Measurements from ENCODE around the gene SDCBP2. TPM values are rescaled to one million over a fixed set of nuclear protein-coding genes. Genes with fewer than 3 reads are reported as not detected.
"Not testable (repeated sequence)": the region's sequence is repeated elsewhere in the genome, so short reads cannot be mapped to it uniquely, and the experiment has no call there.

SDCBP2 gene
- total RNA-seq, 4 donors from 2014 or later = 132 to 427 (median 300) TPM

GRCh38 chr20:1345756-1346093 lies 16.8 kb upstream of the SDCBP2 start:
- no peaks in the 10 kb centered on the region for H3K36me3 ChIP-seq
- peaks cover 4 to 11% of the 10 kb centered on the region in 2 donors for H3K9me3 ChIP-seq
- in situ Hi-C loops (cut with MboI; ENCODE audit: low pct_ligation_motif_present in 1 of 4, low pct_unique_long_range_greater_than_20kb in 1 of 4, low sequenced_read_pairs in 3 of 4) (no loop called here), intact Hi-C loops (cut with DNase I; ENCODE audit: low total_unique reads) (no loop called here)
- H3K4me3 ChIP-seq = no peak overlapping the region
- no peak for DNase-seq
- H3K27me3 ChIP-seq = no peaks in the 10 kb centered on the region
- TF ChIP-seq EP300 (IDR thresholded peaks at IDR 0.05; ENCODE audit: low read depth) (no peak), CTCF (IDR thresholded peaks at IDR 0.05) (no peak), POLR2AphosphoS5 (IDR thresholded peaks at IDR 0.05) (no peak), POLR2A (IDR thresholded peaks at IDR 0.05) (no peak)
- no peak overlapping the region for H3K27ac ChIP-seq
- 34% methylated on average over 1 of the region's 1 CpG; no CpG with 5 or more reads in 1 of the 2 donors for WGBS, 2 donors (ENCODE audit: low coverage in 1 of 2)
- H3K4me1 ChIP-seq = no peaks in the 10 kb centered on the region

- intact Hi-C loops (cut with DNase I; ENCODE audit: low total_unique reads) (no loop called here), in situ Hi-C loops (cut with MboI; ENCODE audit: low pct_ligation_motif_present in 1 of 4, low pct_unique_long_range_greater_than_20kb in 1 of 4, low sequenced_read_pairs in 3 of 4) (no loop called here)
- Histone ChIP-seq H3K9me3 (peaks cover 4 to 11% of the 10 kb centered on the region in 2 donors), H3K4me3 (no peak overlapping the region), H3K36me3 (no peaks in the 10 kb centered on the region), H3K27ac (no peak overlapping the region), H3K27me3 (no peaks in the 10 kb centered on the region), H3K4me1 (no peaks in the 10 kb centered on the region)
- 91 to 97% methylated on average over 3 to 4 of the region's 4 CpGs for WGBS, 2 donors (ENCODE audit: low coverage in 1 of 2)
- DNase-seq = no peak
- TF ChIP-seq POLR2AphosphoS5 (IDR thresholded peaks at IDR 0.05) (no peak), POLR2A (IDR thresholded peaks at IDR 0.05) (no peak), EP300 (IDR thresholded peaks at IDR 0.05; ENCODE audit: low read depth) (no peak), CTCF (IDR thresholded peaks at IDR 0.05) (no peak)
Observed at GRCh38 chr20:1345030-1345755, 16.3 kb upstream of the SDCBP2 start.

GRCh38 chr20:1343446-1344124 lies 14.6 kb upstream of the SDCBP2 start:
- H3K4me1 ChIP-seq; H3K4me3 ChIP-seq; H3K27me3 ChIP-seq; H3K9me3 ChIP-seq; DNase-seq; H3K36me3 ChIP-seq; in situ Hi-C loops (cut with MboI; ENCODE audit: low pct_ligation_motif_present in 1 of 4, low pct_unique_long_range_greater_than_20kb in 1 of 4, low sequenced_read_pairs in 3 of 4); intact Hi-C loops (cut with DNase I; ENCODE audit: low total_unique reads); H3K27ac ChIP-seq: not testable (repeated sequence)
- WGBS, 2 donors (ENCODE audit: low coverage in 1 of 2) = 68 to 90% methylated on average over 4 to 8 of the region's 8 CpGs

- in situ Hi-C loops (cut with MboI; ENCODE audit: low pct_ligation_motif_present in 1 of 4, low pct_unique_long_range_greater_than_20kb in 1 of 4, low sequenced_read_pairs in 3 of 4) = no loop called here
- no peak for DNase-seq
- Histone ChIP-seq H3K9me3 (no peaks in the 10 kb centered on the region), H3K4me1 (peaks cover 3 to 10% (median 7%) of the 10 kb centered on the region in 4 donors), H3K27me3 (no peaks in the 10 kb centered on the region), H3K36me3 (no peaks in the 10 kb centered on the region), H3K27ac (no peak overlapping the region), H3K4me3 (no peak overlapping the region)
- intact Hi-C loops (cut with DNase I; ENCODE audit: low total_unique reads) = no loop called here
- 93 to 100% methylated on average over 1 to 5 of the region's 5 CpGs for WGBS, 2 donors (ENCODE audit: low coverage in 1 of 2)
- TF ChIP-seq POLR2A (IDR thresholded peaks at IDR 0.05) = no peak
- no peak for TF ChIP-seq EP300 (IDR thresholded peaks at IDR 0.05; ENCODE audit: low read depth)
Observed at GRCh38 chr20:1341561-1342265, 12.8 kb upstream of the SDCBP2 start.

GRCh38 chr20:1338801-1339200 lies 9.9 kb upstream of the SDCBP2 start:
- H3K4me1 ChIP-seq = peaks cover 6 to 14% (median 10%) of the 10 kb centered on the region in 4 donors
- TF ChIP-seq EP300 (IDR thresholded peaks at IDR 0.05; ENCODE audit: low read depth) (no peak), CTCF (IDR thresholded peaks at IDR 0.05) (no peak), POLR2A (IDR thresholded peaks at IDR 0.05) (no peak), POLR2AphosphoS5 (IDR thresholded peaks at IDR 0.05) (no peak)
- no peak overlapping the region for H3K4me3 ChIP-seq
- WGBS, 2 donors (ENCODE audit: low coverage in 1 of 2) = 84 to 94% methylated on average over 4 of the region's 4 CpGs
- no peaks in the 10 kb centered on the region for H3K36me3 ChIP-seq
- in situ Hi-C loops (cut with MboI; ENCODE audit: low pct_ligation_motif_present in 1 of 4, low pct_unique_long_range_greater_than_20kb in 1 of 4, low sequenced_read_pairs in 3 of 4) = loop anchor here in 1 of 4 donors (10.0 kb wide), 1 partner anchor 46 kb away; no protein-coding TSS in a partner anchor
- no peaks in the 10 kb centered on the region for H3K27me3 ChIP-seq
- intact Hi-C loops (cut with DNase I; ENCODE audit: low total_unique reads) = no loop called here
- H3K27ac ChIP-seq = no peak overlapping the region
- DNase-seq = no peak
- H3K9me3 ChIP-seq = no peaks in the 10 kb centered on the region
